B cell (primary cell): Measurements from ENCODE around the gene SPP2. TPM values are rescaled to one million over a fixed set of nuclear protein-coding genes. Genes with fewer than 3 reads are reported as not detected.

Experiments
- ATAC-seq: fragments of 200-7000 bp; cut with Tn5 transposase; one replicate; pipeline ENCODE4 v1.10.0; 2021; ENCODE audit warnings: low read depth, mild to moderate bottlenecking, moderate number of reproducible peaks, moderate library complexity
- CTCF ChIA-PET: fragments of 350-600 bp; sonication (Branson Sonifier 250); formaldehyde crosslinking; loops from one replicate; lab custom pipeline; 2021; ENCODE audit warnings: antibody characterized with exemption, inconsistent platforms; lab: Charles Lee
- POLR2A ChIA-PET: fragments of 350-600 bp; sonication (Branson Sonifier 250); formaldehyde crosslinking; loops from one replicate; lab custom pipeline; 2021; ENCODE audit warnings: antibody characterized with exemption; lab: Charles Lee
- DNase-seq: peaks from one replicate; pipeline ENCODE4 v3.0.0; 2013
- H2AFZ ChIP-seq: 2 replicates; pipeline ENCODE4 v1.6.1; 2012; ENCODE audit warnings: mild to moderate bottlenecking, low read depth, low read length; ENCODE audit not compliant: insufficient read depth, poor library complexity, severe bottlenecking
- H3K27ac ChIP-seq, 2 donors: 1 replicate in 1 of 2; 2 replicates in 1 of 2; pipeline ENCODE4 v1.5.1; 2012 to 2013; ENCODE audit warnings: low read length in 2 of 2, mild to moderate bottlenecking in 2 of 2, moderate library complexity in 1 of 2
- H3K27me3 ChIP-seq, 4 experiments: fragments of 200-600 bp in 1 of 4; sonication (generic) in 1 of 4; replicated peaks in 1 of 4; 1 replicate in 2 of 4; 2 replicates in 2 of 4; pipeline versions ENCODE4 v1.6.1 to v1.7.0; 2013 to 2016; ENCODE audit warnings: low read length in 3 of 4, mild to moderate bottlenecking in 2 of 4, mixed read lengths in 1 of 4, moderate library complexity in 1 of 4; ENCODE audit not compliant: insufficient read depth in 4 of 4, control insufficient read depth in 3 of 4; ENCODE audit errors: control extremely low read depth in 1 of 4
- H3K36me3 ChIP-seq, 2 experiments: replicated peaks in 1 of 2; 1 replicate in 1 of 2; 2 replicates in 1 of 2; pipeline versions ENCODE4 v1.6.1 to v1.7.1; 2013; ENCODE audit warnings: low read length in 1 of 2; ENCODE audit not compliant: insufficient read depth in 2 of 2, control insufficient read depth in 1 of 2; ENCODE audit errors: control extremely low read depth in 1 of 2, extremely low read depth in 1 of 2
- H3K4me1 ChIP-seq, 2 donors: fragments of 200-600 bp in 1 of 2; sonication (generic) in 1 of 2; 1 replicate in 1 of 2; 2 replicates in 1 of 2; pipeline versions ENCODE4 v1.5.1 to v1.6.1; 2013 to 2017; ENCODE audit warnings: low read length in 2 of 2; ENCODE audit not compliant: control insufficient read depth in 2 of 2, insufficient read depth in 2 of 2
- H3K4me2 ChIP-seq: replicated peaks from 2 replicates; pipeline ENCODE3; 2012; ENCODE audit warnings: mild to moderate bottlenecking, low read depth, low read length; ENCODE audit not compliant: poor library complexity, severe bottlenecking
- H3K4me3 ChIP-seq, 5 experiments: fragments of 200-600 bp in 1 of 5; sonication (generic) in 1 of 5; 1 replicate in 3 of 5; 2 replicates in 2 of 5; pipeline versions ENCODE4 v1.5.1 to v1.7.0; 2011 to 2016; ENCODE audit warnings: low read length in 4 of 5, mild to moderate bottlenecking in 4 of 5, low read depth in 2 of 5, control low read depth in 1 of 5, moderate library complexity in 1 of 5; ENCODE audit not compliant: insufficient read depth in 1 of 5; ENCODE audit errors: control extremely low read depth in 1 of 5, extremely low read depth in 1 of 5
- H3K79me2 ChIP-seq: fragments of 200-600 bp; sonication (generic); one replicate; pipeline ENCODE4 v1.6.0; 2016; ENCODE audit warnings: low read length; ENCODE audit not compliant: control insufficient read depth, insufficient read depth
- H3K9ac ChIP-seq: fragments of 200-600 bp; sonication (generic); 2 replicates; pipeline ENCODE4 v1.6.1; 2017; ENCODE audit warnings: mild to moderate bottlenecking, low read length, moderate library complexity
- H3K9me3 ChIP-seq, 3 donors: one replicate each; pipeline versions ENCODE4 v1.6.1 to v1.7.1; 2013; ENCODE audit warnings: low read length in 2 of 3; ENCODE audit not compliant: control insufficient read depth in 2 of 3, insufficient read depth in 1 of 3; ENCODE audit errors: control extremely low read depth in 1 of 3
- H4K20me1 ChIP-seq: 2 replicates; pipeline ENCODE4 v1.6.0; 2012; ENCODE audit warnings: mild to moderate bottlenecking, low read length; ENCODE audit not compliant: insufficient read depth, control insufficient read depth, poor library complexity, severe bottlenecking
- H3K27ac Mint-ChIP-seq: one replicate; pipeline ENCODE4 v1.8.0; 2021; ENCODE audit warnings: mixed read lengths
- H3K27me3 Mint-ChIP-seq: one replicate; pipeline ENCODE4 v1.8.0; 2021; ENCODE audit warnings: mixed read lengths
- H3K4me1 Mint-ChIP-seq: one replicate; pipeline ENCODE4 v1.8.0; 2021; ENCODE audit warnings: mixed read lengths
- H3K4me3 Mint-ChIP-seq: one replicate; pipeline ENCODE4 v1.8.0; 2021; ENCODE audit warnings: mixed read lengths
- H3K9me3 Mint-ChIP-seq: one replicate; pipeline ENCODE4 v1.8.0; 2022; ENCODE audit warnings: mixed read lengths; ENCODE audit not compliant: insufficient read depth
- EZH2 ChIP-seq: IDR thresholded peaks from 2 replicates; pipeline ENCODE4 v1.6.1; 2012; ENCODE audit warnings: borderline replicate concordance, low read depth, mild to moderate bottlenecking, moderate library complexity, low read length; ENCODE audit not compliant: insufficient read depth, poor library complexity, severe bottlenecking
- WGBS: methylation state at CpG from one replicate; pipeline ENCODE4 v1.1.5; 2013; ENCODE audit warnings: missing lambda C conversion rate; ENCODE audit not compliant: insufficient coverage; 5-methylcytosine and 5-hydroxymethylcytosine counted together
- intact Hi-C: fragments of 100-400 bp; cut with micrococcal nuclease; formaldehyde crosslinking; loops from one replicate; pipeline ENCODE4 v1.10.0; 2022
- polyA plus RNA-seq: library from polyadenylated mRNA; depleted of rRNA; stranded (reverse); fragments of >200 nt; gene quantifications from 2 replicates; pipeline ENCODE4 v1.2.3, GENCODE V29; 2012
- total RNA-seq, 2 donors: library from RNA; stranded (reverse); fragments of 120-200 nt in 1 of 2; gene quantifications; 1 replicate in 1 of 2; 2 replicates in 1 of 2; pipeline versions ENCODE4 v1.2.3 to v1.2.4, GENCODE V29; 2013 to 2022
- TF ChIP-seq, protein P1 (sequence below): fragments of 200-600 bp; IDR thresholded peaks from one replicate; pipeline ENCODE4 v1.8.0; 2022; ENCODE audit warnings: antibody characterized with exemption, mild to moderate bottlenecking

The SPP2 gene
- total and polyA plus RNA-seq, 2 donors (not counting 1 experiment from before 2014, with no cell fraction given), result not detected

DNA sequence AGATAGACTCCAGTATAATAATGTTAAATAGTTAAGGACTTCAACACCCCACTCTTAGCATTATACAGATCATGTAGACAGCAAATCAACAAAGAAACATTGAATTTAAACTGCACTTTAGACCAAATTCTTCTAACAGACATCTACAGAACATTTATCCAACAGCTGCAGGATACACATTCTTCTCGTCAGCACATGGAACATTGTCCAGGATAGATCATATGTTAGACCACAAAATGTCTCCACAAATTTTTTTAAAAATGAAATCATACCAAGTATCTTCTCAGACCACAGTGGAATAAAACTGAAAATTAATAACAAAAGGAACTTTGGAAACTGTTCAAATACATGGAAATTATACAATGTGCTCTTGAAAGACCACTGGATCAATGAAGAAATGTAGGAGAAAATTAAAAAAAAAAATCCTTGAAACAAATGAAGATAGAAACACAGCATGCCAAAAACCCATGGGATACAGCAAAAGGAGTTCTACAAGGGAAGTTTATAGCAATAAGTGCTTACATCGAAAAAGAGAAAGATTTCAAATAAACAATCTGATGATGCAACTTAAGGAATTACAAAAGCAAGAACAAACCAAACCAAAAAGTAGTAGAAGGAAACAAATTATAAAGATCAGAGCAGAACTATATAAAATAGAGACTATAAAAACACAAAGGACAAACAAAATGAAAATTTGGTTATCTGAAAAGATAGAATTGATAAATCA lies 12.3 kb upstream of the SPP2 start:
- H3K4me1 Mint-ChIP-seq, result no peaks in the 10 kb centered on the region
- Histone ChIP-seq H2AFZ (no peak overlapping the region), H3K4me1 (no peaks in the 10 kb centered on the region), H3K4me3 (no peak overlapping the region), H3K9me3 (peaks cover 4 to 17% (median 13%) of the 10 kb centered on the region in 3 donors), H3K79me2 (no peaks in the 10 kb centered on the region), H3K4me2 (no peak overlapping the region), H4K20me1 (no peaks in the 10 kb centered on the region), H3K27ac (no peak overlapping the region), H3K9ac (no peak overlapping the region), H3K27me3 (peaks cover 0 to 18% (median 7%) of the 10 kb centered on the region in 4 experiments), H3K36me3 (no peaks in the 10 kb centered on the region)
- no peak overlapping the region for H3K27ac Mint-ChIP-seq
- TF ChIP-seq, protein P1, sequence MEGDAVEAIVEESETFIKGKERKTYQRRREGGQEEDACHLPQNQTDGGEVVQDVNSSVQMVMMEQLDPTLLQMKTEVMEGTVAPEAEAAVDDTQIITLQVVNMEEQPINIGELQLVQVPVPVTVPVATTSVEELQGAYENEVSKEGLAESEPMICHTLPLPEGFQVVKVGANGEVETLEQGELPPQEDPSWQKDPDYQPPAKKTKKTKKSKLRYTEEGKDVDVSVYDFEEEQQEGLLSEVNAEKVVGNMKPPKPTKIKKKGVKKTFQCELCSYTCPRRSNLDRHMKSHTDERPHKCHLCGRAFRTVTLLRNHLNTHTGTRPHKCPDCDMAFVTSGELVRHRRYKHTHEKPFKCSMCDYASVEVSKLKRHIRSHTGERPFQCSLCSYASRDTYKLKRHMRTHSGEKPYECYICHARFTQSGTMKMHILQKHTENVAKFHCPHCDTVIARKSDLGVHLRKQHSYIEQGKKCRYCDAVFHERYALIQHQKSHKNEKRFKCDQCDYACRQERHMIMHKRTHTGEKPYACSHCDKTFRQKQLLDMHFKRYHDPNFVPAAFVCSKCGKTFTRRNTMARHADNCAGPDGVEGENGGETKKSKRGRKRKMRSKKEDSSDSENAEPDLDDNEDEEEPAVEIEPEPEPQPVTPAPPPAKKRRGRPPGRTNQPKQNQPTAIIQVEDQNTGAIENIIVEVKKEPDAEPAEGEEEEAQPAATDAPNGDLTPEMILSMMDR, result no peak
- no peak for TF ChIP-seq EZH2
- no CpG with 5 or more reads among the region's 2 CpGs for WGBS
- ATAC-seq, result no peak
- ChIA-PET CTCF (no interaction called here), POLR2A (no interaction called here)
- H3K4me3 Mint-ChIP-seq, result no peak overlapping the region
- peaks cover 6% of the 10 kb centered on the region for H3K9me3 Mint-ChIP-seq
- peaks cover 51% of the 10 kb centered on the region for H3K27me3 Mint-ChIP-seq
- intact Hi-C loops, result no loop called here
- DNase-seq, result no peak

DNA sequence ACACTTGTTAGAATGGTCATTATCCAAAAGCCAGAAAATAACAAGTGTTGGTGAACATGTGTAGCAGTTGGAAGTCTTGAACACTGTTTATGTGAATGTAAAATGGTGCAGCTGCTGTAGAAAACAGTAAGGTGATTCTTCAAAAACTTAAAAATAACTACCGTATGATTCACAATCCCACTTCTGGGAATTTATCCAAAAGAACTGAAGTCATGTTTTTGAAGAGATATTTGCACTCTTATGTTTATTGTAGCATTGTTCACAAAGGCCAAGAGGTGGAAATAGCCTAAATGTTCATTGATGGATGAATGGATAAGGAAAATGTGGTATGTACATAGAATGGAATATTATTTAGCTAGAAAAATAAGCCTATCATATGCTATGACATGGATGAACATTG lies 6.3 kb upstream of the SPP2 start:
- ChIA-PET CTCF (no interaction called here), POLR2A (no interaction called here)
- ATAC-seq (no peak), DNase-seq (no peak)
- no peaks in the 10 kb centered on the region for H3K9me3 Mint-ChIP-seq
- H3K27ac Mint-ChIP-seq, result no peak overlapping the region
- Histone ChIP-seq H3K4me1 (no peaks in the 10 kb centered on the region), H3K27me3 (no peaks in the 10 kb centered on the region), H2AFZ (no peak overlapping the region), H3K9me3 (peaks cover 0 to 2% (median 0%) of the 10 kb centered on the region in 3 donors), H3K4me3 (no peak overlapping the region), H3K36me3 (no peaks in the 10 kb centered on the region), H3K79me2 (no peaks in the 10 kb centered on the region), H3K27ac (no peak overlapping the region), H4K20me1 (no peaks in the 10 kb centered on the region), H3K9ac (no peak overlapping the region), H3K4me2 (no peak overlapping the region)
- intact Hi-C loops, result no loop called here
- H3K4me3 Mint-ChIP-seq, result no peak overlapping the region
- no peak for TF ChIP-seq EZH2
- TF ChIP-seq, protein P1, result no peak
- no peaks in the 10 kb centered on the region for H3K4me1 Mint-ChIP-seq
- peaks cover 33% of the 10 kb centered on the region for H3K27me3 Mint-ChIP-seq
- WGBS, result no CpG with 5 or more reads among the region's 1 CpG
